HG03378 (cell line): Measurements from ENCODE around the gene LRRC39.
A peak's percentile ranks its signal among the peaks of the same experiment; 100 is the strongest.

Experiments
- ATAC-seq: cut with Tn5 transposase; IDR thresholded peaks from one replicate; pipeline ENCODE4 v1.9.1; 2021; ENCODE audit warnings: mild to moderate bottlenecking, moderate library complexity; ENCODE audit not compliant: unreplicated experiment

The LRRC39 gene

DNA sequence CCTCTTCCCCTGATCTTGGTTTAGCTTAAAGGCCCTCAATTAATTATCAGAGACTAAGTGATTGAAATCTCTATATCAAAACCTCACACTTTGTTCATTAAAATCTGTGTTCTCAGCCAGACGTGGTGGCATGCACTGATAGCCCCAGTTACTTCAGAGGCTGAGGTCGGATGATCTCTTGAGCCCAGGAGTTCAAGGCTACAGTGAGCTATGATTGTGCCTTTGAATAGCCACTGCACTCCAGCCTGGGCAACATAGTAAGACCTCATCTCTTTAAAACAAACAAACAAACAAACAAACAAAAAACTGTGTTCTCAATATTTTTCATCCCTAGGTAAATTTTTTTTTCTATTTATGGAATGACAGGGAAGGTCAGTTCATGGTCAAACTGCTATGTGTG is 26.4 kb downstream of the LRRC39 start:
- no peak for ATAC-seq

DNA sequence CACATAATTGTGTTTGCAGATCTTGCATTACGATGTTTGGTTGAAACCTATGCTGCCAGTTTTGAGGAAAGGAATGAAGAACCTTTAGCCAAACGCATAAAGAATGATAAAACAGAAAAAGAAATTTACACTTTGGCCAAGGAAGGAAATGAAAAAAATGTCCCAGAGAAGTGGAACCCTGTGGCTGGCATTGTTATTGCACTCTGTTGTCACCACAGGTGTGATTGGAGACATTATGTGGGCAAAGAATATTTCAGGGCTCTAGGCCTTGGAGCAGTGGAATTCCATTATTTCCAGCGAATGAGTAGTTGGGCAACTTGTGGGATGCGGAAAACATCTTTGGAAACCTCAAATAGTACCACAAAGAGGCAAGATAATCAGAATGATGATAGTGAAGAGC is 30.2 kb downstream of the LRRC39 start:
- ATAC-seq, result no peak

DNA sequence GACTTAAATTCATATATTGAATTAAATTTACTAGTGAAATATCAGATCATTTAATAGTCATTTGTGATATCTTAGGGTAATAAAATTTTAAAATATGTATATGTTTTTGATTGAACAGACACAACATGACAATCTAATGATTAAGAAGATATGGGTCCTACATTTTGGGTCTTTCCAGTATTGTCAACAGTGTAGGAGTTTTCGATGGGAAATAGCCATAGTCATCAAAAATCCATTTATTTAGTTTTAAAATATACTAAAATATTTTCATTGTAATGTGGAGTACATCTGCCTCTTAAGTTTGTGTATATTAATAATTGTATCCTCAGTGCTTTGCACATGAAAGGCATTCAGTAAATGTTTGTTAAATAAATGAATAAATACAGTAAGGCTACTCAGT is 31.1 kb downstream of the LRRC39 start:
- no peak for ATAC-seq

DNA sequence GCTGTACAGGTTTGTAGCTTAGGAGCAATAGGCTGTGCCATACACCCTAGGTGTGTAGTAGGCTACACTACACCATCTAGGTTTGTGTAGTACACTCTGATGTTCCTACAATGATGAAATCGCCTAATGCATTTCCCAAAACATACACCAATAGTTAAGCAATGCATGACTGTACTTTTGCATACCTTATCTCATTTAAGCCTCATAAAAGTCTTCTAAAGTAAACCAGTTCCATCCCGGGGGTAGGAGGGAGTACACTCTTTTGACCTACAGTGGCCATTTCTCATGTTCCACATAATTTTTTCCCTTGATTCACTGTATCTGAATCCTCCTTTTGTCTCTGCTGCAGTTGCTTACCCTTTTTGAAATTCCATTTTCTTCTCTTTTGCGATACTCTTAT is 32.9 kb downstream of the LRRC39 start:
- ATAC-seq, result no peak

DNA sequence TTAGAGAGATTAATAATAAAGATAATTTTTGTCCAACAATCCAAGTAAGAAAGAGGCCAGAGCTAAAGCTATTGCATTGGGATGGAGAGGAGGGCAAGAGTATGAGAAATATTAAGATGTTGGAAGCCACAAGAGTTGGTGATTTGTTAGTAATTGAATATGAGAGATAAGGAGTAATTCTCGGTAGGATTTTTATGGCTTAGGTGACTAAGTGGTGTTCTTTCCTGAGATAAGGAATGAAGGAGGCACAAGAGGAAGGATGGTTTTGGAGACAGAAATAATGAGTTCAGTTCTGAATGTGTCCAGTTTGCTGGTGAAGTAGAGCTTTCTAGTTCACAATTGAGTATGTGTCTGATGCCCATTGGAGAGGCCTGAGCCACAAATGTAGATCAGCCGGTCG is 35.7 kb downstream of the LRRC39 start:
- no peak for ATAC-seq

DNA sequence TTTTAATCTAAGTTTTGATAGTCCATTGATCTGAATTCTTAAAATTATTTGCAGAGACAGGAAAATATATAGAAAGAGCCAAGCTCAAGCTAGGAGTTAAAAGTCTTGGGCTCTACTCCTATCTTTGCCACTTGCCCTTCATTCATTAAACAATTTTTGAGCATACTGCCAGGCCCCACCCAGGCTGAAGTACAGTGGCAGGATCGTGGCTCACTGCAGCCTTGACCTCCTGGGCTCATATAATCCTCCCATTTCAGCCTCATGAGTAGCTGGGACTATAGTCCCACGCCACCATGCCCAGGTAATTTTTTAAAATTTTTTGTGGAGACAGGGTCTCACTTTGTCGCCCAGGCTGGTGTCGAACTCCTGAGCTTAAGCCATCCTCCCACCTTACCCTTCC is 36.9 kb downstream of the LRRC39 start:
- no peak for ATAC-seq

DNA sequence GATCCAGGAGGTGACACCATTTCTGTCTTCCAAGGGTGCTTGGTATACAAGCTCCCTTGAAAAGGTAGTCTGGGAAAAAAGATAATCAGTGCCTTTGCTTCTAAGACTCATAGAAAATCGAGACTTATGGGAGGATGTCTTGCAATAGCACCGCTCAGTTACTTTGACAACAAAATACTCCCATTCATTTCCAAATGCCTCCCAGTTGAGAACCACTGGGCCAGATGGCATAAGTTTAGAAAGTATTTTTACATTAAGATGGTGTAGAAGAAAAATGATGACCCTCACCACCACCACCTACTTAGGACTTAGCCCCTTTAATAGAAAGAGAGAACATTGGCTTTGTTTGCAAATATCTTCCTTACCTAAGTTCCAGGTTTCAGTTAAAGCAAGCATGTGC is 40.5 kb downstream of the LRRC39 start:
- ATAC-seq, result no peak

DNA sequence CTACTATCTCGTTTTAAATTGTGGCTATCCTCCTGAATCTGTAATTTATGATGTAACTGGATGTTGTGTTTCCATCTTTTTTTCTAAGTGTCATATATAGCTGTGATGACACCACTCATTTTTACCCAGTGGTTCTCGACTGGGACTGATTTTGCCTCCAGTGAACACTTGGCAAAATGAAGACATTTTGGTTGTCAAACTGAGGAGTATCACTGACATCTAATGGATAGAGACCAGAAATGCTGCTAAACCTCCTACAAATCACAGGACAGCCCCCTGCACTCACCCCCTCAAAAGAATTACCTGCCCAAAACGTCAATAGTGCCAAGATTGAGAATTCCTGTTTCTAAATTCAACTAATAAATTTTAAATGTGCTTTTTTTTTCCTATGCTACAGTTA is 43.2 kb downstream of the LRRC39 start:
- no peak for ATAC-seq

DNA sequence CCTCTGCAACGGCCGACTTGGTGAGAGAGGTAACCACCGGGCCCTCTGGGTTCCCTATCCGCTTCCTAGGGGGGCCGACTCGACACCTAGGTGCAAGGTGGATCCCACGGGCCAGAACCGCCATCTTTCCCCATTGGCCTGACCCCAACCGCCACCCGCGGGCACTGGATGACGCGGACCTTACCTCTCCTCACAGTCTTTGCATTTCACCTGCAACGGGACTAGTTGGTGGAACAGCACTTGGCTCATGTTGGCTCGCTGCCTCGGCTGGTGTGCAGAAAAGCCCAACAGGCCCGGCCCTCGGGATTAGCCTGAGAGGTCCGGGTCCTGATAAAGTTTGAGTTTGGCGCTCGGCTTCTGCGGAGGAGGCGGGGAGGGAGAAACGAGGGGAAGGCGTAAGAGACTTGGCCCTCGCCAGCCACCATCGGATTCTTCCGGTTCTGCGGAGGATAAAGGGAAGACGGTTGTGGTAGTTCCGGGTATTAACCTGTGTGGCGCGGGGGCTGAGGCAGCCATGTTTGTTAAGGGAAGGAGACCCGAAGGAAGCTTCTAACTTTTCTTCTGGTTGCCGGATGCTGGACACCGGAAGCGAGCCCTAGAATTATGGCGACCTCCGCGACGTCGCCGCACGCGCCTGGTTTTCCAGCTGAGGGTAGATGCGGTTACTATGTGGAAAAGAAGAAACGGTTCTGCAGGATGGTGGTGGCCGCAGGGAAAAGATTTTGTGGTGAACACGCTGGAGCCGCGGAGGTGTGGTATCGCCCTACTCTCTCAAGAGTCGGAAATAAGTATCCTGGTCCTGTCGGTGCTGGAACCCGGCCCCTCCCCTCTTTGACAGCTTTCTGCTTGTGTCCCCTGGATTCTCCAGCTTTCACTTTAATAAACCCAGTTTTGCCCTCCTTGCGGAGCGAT is 45.2 kb downstream of the LRRC39 start, which contains the start of the genes SASS6 and TRMT13:
TSS of gene SASS6 (minus strand) at position 365 of the 912 bp plus-strand sequence. CDS start at position 249, 116 bp downstream.
TSS of gene TRMT13 (plus strand) at position 598 of the 912 bp plus-strand sequence. CDS start at position 604, 6 bp downstream.
- peak; percentile 91 for ATAC-seq

DNA sequence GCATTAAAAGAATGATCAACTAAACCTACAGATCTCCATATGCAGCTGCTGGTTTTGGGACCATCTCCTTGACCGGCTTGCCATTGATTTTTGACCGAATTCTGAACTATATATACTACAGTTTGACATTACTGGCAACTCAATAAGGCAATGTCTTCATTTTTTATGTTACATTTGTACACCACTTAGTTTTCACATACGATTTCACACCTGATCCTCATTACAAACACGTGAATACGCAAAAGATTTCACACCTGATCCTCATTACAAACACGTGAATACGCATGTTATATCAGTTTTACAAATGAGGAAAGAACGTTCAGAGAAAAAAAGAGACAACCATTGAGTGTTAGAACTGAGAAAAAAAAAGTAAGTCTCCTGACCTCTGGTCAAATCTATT is 46.4 kb downstream of the LRRC39 start:
- no peak for ATAC-seq

DNA sequence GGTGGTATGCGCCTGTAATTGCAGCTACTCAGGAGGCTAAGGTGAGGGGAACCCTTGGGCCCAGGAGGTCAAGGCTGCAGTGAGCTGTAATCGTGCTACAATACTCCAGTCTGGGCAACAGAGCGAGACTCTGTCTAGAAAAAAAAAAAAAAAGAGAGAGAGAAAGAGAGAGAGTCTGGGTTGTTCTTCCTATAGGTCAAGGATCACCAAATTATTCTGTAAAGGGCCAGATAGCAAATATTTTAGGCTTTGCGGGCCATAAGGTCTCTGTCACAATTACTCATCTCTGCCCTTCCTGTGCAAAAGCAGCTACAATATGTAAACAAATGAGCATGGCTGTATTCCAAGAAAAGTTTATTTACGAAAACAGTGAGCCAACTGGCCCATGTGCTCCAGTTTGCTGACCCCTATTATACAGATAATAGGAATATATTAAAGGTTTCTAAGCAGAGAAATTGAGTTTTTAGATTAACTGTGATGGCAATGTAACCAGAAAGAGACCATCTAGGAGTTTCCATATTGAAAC is 47.4 kb downstream of the LRRC39 start:
- no peak for ATAC-seq

DNA sequence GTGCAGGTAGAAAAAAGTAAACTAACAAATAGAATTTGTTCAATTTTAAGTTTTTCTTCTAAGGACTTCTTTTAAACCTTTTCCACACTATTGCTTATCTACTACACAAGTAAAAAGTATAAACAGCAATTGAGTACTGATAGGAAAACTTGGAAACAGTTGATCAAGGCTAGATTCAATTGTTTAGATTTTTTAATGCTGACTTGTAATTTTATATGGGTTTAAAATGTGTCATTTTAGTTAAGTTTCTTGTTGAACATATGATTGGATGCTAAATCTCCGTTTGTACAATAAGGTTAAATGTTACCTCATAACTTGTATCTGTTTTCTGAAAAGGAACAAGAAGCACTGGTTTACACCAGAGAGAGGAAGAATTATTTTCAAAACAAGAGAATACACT is 50.8 kb downstream of the LRRC39 start:
- ATAC-seq, result no peak

DNA sequence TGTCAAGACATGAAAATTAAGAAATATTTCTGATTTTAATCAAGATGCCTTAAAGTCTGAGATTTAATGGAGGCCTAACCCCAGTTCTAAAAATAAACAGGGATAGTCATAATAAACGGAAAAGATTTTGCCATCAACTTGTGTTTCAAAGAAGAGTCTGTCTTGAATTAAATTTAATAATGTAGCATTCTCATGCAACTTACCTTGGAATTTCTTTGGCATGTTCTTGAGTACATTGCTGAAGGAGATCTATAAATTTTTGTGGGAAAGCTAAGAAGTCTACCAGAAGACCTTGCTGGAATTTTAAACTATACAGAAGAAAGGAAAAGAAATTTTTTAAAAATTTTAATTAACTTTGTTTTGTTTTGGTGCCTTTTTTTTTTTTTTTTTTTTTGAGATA is 55.9 kb downstream of the LRRC39 start:
- no peak for ATAC-seq

DNA sequence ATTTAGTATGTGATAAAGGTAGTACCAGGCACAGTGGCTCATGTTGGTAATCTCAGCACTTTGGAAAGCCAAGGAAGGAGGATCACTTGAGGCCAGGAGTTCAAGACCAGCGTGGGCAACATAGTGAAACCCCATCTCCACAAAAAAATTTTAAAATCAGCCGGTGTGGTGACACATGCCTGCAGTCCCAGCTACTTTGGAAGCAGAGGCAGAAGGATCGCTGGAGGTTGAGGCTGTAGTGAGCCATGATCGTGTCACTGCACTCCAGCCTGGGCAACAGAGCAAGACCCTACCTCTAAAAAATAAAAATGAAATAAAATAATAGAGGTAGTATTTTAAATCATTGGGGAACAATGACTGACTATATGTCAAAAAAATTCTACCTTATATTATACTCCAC is 62.5 kb downstream of the LRRC39 start:
- ATAC-seq, result no peak

DNA sequence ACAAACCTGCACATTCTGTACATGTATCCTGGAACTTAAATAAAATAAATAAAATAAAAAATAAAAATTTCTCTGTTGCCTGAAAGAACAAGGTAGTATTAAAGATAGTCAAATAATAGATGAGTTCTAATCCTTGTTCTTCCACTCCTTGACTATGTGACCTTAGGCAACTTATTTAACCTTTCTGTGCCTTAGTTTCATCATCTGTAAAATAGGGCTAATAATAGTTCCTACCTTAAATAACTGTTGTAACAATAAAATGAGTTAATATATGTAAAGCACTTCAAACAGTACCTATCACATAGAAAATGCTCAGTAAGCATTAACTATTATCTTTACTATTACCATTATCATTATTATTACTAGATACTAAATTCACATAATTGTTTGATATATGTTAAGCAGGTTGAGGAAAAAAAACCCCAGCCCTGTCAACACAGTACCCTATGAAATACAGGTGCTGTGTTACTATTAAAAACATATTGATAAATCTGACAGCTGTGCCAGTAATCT is 68.4 kb downstream of the LRRC39 start:
- ATAC-seq, result no peak

DNA sequence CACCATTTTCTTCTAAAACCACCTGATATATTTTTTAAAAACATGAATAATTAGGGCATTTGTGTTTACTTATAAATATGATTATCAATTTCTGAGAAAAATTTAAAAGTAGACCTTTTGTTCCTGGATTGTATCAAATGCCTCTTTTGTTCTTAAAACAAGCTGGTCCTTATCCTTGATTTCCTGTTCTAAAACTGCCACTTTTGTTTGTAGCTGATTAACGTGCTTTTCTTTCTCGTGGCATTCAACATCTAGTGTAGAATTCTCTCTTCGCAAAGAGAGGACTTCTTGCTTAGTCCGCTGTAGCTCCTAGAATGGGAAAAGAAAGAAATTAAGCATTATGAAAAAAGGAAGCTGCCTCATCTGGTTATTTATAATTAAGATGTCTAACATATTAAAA is 70.4 kb downstream of the LRRC39 start:
- ATAC-seq, result no peak

DNA sequence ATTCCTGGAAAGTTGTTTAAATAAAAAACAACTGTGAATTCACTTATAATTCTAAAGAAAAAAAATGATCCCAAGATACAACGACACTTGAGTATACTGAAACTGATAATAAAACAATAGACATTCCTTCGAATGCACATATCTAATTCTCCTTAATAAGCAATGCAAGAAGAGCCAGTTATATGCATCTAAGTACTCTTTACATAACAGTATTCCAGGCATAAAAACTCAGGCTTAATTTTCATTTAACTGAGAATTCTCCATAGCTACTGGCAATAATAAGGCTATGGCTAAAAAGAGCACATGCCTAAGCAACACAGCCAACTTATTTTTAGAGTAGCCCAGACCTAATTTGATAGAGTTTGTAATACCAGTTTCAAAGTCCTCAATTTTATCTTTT is 76.5 kb downstream of the LRRC39 start:
- ATAC-seq, result no peak

DNA sequence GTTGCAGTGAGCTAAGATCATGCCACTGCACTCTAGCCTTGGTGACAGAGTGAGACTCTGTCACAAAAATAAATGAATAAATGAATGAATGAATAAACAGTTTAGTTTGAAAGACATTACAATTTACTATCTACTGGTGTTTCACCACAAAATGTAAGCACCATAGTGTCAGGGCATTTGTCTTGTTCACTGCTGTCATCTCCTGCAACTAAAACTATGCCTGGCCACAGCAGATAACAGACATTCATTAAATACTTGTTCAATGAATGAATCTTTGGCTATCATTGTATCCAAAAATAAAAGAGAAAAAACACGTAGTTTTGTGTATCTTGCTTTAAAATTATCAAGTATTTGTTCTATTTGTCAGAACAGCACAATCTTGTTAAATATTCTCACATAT is 77.9 kb downstream of the LRRC39 start:
- no peak for ATAC-seq
